Mucosa of stomach (tissue), 1 donor: ENCODE measurements around the gene DRD3.

Experiments used
- H3K27me3 ChIP-seq: one replicate; pipeline ENCODE4 v1.7.0; 2013; ENCODE audit warnings: mild to moderate bottlenecking, low read length; ENCODE audit not compliant: control insufficient read depth, insufficient read depth
- H3K36me3 ChIP-seq: one replicate; pipeline ENCODE4 v1.7.0; 2013; ENCODE audit warnings: low read length; ENCODE audit not compliant: control insufficient read depth, insufficient read depth
- H3K4me1 ChIP-seq: one replicate; pipeline ENCODE4 v1.7.0; 2013; ENCODE audit warnings: mild to moderate bottlenecking, low read length; ENCODE audit not compliant: control insufficient read depth, insufficient read depth
- H3K4me3 ChIP-seq: one replicate; pipeline ENCODE4 v1.7.0; 2013; ENCODE audit warnings: low read length
- H3K9ac ChIP-seq: one replicate; pipeline ENCODE4 v1.7.0; 2013; ENCODE audit warnings: mild to moderate bottlenecking, low read length, moderate library complexity
- H3K9me3 ChIP-seq: one replicate; pipeline ENCODE4 v1.7.0; 2013; ENCODE audit warnings: mild to moderate bottlenecking, low read length, moderate library complexity; ENCODE audit not compliant: control insufficient read depth
- donor health status: Pancreatic carcinoma.

Gene DRD3

DNA sequence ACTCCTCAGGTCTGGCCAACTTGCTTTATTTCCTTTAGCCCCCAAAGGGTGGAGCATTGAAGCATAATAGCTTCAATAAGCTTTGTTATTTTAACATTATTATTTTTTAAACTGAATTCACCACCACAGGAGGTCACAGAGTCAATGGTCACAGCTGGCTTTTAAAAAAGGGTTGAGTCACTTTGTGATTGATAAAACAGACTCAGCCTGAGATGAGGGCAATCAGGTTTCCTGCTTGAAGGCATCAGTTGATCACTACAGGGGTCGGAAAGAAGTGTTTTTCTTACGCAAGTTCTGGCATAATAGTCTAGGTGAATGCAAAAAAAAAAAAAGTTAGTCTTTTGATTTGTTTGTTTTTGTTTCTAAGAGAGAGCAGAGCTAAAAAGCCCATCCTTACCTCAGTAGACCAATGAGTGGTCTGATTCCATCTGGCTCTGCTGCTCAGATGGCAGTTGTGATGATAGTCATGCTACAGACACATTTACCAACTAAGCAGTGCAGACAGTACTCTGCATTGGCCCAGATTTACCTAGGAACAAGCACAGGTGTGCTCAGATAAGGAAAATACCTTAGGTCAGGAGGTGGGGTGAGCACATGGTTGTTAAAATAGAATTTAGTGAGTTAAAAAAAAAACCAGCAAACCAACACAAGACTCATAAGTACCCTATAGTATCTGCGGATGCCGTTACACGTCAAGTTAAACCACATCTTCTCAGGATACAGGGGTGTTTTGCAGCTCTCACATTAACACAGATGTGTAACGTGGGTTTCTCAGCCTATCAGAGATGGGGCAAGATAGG, 35.9 kb upstream of the DRD3 start:
- H3K27me3 ChIP-seq, result no peaks in the 10 kb centered on the region
- no peaks in the 10 kb centered on the region for H3K36me3 ChIP-seq
- H3K4me1 ChIP-seq, result no peaks in the 10 kb centered on the region
- no peak overlapping the region for H3K9ac ChIP-seq
- no peak overlapping the region for H3K4me3 ChIP-seq
- no peaks in the 10 kb centered on the region for H3K9me3 ChIP-seq

DNA sequence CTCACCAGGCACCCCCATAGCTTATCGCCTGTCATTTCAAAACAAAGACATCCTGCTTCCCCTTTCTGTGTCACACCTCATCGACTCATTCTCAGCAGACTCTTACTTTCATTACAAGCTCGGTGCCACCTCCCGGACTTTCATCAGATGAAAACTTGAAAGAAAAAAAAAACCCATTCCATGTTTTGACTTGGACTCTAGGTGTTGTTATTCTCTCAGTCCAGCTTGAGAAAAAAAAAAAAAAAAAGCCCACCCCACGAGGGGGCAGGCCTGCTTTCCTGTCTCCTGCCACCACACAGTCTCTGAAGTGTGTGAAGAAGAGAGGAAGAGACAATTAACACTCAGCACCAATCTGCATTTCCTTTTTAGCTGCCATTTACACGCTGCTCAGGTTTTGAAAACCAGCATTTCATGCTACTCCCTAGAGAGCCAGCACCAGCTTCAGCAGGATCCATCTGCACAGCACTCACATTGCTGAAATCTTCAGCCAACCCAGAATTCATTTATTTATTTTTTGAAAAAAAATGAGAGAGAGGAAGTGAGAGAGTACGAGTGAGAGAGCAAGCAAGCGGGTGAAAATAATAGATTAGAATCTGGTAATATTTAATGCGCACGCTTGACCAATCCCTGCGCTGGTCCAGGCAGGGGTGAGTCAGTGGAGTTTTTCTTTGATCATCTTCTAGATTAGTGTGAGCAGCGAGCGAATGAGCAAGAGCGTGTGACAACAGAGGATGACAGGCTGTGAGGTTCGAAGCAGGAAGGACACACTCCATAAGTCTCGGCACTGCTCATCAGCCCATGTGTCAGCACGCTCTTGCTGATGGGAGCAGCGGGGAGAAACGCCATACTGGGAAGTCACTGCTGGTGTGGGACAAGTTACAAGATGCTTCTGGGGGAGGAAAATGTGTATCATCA, 35.0 kb upstream of the DRD3 start:
- no peaks in the 10 kb centered on the region for H3K36me3 ChIP-seq
- H3K4me1 ChIP-seq, result no peaks in the 10 kb centered on the region
- no peak overlapping the region for H3K9ac ChIP-seq
- no peaks in the 10 kb centered on the region for H3K27me3 ChIP-seq
- H3K9me3 ChIP-seq, result no peaks in the 10 kb centered on the region
- no peak overlapping the region for H3K4me3 ChIP-seq

DNA sequence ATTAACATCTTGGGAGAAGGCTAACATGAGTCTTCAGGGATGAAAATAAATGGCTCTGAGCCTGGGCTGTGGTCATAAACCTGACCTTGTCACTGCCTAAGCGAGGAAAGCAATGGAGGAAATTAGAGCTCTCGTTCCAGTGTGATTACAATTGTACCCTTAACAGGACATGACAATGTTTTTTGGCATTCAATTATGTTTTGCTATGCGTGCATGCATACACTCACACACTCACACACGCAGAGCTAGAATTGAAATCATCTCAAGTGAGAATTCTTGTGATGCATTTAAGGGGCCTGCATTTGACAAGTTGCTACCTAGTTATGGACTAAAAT, 34.4 kb upstream of the DRD3 start:
- Histone ChIP-seq H3K9me3 (no peaks in the 10 kb centered on the region), H3K4me1 (no peaks in the 10 kb centered on the region), H3K36me3 (no peaks in the 10 kb centered on the region), H3K27me3 (no peaks in the 10 kb centered on the region), H3K4me3 (no peak overlapping the region), H3K9ac (no peak overlapping the region)

DNA sequence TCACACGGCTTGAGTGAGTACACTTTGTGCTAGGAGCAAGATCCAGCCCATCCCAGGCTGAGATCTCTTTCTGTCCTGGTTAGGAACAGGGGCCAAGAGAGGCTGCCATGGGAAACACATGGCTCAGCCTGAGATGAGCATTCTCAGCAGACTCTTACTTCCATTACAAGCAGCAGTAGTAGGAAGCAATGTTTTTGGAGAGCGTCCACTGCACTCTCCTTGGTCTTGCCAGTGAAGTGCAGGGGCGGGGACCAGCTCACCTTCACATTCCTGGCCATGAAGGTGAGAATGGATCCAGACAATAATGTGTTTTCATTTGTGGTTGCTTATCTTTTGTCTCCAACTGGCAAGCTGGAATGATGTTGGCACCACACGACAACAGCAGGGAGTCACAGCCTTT, 33.8 kb upstream of the DRD3 start:
- Histone ChIP-seq H3K4me3 (no peak overlapping the region), H3K27me3 (no peaks in the 10 kb centered on the region), H3K9ac (no peak overlapping the region), H3K4me1 (no peaks in the 10 kb centered on the region), H3K9me3 (no peaks in the 10 kb centered on the region), H3K36me3 (no peaks in the 10 kb centered on the region)

DNA sequence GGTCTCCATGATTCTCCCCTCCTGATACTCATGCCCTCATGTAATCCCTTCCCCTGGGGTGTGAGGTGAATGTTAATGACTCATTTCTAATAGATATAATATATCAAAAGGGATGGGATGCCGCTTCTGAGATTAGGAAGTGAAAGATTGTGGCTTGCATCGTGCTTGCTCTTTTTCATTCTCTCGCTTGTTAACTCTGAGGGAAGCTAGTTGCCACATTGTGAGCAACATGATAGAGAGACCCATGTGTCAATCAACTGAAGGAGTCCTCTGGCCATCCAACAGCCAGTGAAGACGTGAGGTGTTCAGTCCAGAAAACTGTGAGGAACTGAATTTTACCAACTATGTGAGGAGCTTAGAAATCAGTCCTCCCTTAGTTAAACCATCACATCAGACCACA, 28.9 kb upstream of the DRD3 start:
- Histone ChIP-seq H3K9ac (no peak overlapping the region), H3K27me3 (no peaks in the 10 kb centered on the region), H3K4me1 (no peaks in the 10 kb centered on the region), H3K36me3 (no peaks in the 10 kb centered on the region), H3K4me3 (no peak overlapping the region), H3K9me3 (no peaks in the 10 kb centered on the region)

DNA sequence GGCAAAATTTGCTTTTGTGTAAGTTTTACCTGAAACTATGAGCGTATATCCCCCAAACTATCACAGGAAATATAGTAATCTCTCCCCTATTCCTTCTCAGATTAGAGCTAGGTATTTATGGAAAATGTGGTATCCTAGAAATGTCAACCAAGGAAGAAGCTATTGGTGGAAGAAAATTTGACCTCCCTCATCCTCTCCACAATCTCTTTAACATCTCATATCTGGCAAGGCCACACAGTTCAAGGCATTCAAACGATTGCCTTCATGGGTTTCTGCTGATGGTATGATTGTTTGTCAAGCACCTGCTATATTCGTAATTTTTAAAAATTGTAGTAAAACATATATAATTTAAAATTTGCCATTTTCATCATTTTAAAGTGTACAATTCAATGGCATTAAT, 27.5 kb upstream of the DRD3 start:
- no peak overlapping the region for H3K4me3 ChIP-seq
- H3K9ac ChIP-seq, result no peak overlapping the region
- no peaks in the 10 kb centered on the region for H3K9me3 ChIP-seq
- no peaks in the 10 kb centered on the region for H3K27me3 ChIP-seq
- no peaks in the 10 kb centered on the region for H3K4me1 ChIP-seq
- no peaks in the 10 kb centered on the region for H3K36me3 ChIP-seq

DNA sequence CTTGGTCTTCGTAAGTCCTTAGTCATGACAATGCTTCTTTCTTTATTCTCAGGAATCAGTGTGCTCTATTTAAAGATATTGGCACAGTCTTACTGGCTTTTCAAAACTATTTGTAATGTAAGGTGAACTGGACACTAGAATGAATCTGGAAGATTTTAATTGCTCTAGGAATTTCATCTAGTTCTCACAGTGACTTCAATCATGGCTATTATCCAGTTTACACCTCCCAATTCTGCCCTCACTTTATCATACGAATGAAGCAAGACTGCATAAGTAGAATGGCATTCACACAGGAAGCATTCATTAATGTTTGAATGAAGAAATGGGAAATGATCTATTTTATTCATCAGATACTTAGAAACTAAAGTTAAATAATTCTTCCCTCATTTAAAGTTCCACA, 26.7 kb upstream of the DRD3 start:
- H3K9ac ChIP-seq, result no peak overlapping the region
- H3K9me3 ChIP-seq, result no peaks in the 10 kb centered on the region
- no peaks in the 10 kb centered on the region for H3K36me3 ChIP-seq
- no peaks in the 10 kb centered on the region for H3K4me1 ChIP-seq
- H3K4me3 ChIP-seq, result no peak overlapping the region
- H3K27me3 ChIP-seq, result no peaks in the 10 kb centered on the region

DNA sequence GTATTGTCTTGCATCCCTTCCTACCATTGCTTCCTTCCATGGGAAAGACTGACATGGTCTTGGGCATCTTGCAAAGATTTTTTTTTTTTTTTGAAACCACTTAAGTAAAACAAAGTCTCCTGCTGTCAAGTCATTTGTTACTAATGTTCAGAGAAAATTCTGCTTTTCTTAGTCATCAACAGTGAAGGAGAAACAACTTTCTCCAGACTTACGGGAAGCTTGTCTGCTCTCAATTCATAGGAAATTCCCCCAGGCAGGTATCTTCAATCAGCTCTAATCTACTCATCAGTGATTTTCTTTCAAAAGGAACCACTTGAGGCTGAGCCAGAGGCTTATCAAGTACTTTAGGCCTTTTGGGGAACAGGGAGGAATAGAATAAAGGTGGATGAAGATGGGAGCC, 15.9 kb upstream of the DRD3 start:
- H3K9ac ChIP-seq, result no peak overlapping the region
- H3K36me3 ChIP-seq, result no peaks in the 10 kb centered on the region
- no peaks in the 10 kb centered on the region for H3K4me1 ChIP-seq
- no peak overlapping the region for H3K4me3 ChIP-seq
- no peaks in the 10 kb centered on the region for H3K9me3 ChIP-seq
- no peaks in the 10 kb centered on the region for H3K27me3 ChIP-seq

DNA sequence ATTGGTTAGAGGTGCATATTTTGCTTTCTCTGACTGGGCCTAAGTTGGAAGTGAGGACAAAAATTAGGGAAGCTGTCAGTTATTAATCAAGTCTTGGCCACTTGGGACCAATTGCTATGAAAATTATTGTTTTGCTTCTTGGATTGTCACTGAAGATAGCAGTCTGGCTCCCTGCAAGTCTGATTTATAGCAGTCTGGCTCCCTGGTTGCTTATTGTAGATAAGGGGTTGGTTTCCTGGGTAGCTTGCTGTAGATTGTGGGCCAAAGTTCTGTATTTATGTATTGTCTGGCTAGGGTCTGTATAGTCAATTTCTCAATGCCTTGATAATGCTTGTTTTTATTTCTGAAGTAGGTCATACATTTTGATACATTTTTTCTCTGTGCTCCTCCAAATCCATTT, 13.3 kb upstream of the DRD3 start:
- H3K36me3 ChIP-seq, result no peaks in the 10 kb centered on the region
- no peak overlapping the region for H3K9ac ChIP-seq
- H3K4me3 ChIP-seq, result no peak overlapping the region
- no peaks in the 10 kb centered on the region for H3K4me1 ChIP-seq
- H3K27me3 ChIP-seq, result no peaks in the 10 kb centered on the region
- H3K9me3 ChIP-seq, result no peaks in the 10 kb centered on the region

DNA sequence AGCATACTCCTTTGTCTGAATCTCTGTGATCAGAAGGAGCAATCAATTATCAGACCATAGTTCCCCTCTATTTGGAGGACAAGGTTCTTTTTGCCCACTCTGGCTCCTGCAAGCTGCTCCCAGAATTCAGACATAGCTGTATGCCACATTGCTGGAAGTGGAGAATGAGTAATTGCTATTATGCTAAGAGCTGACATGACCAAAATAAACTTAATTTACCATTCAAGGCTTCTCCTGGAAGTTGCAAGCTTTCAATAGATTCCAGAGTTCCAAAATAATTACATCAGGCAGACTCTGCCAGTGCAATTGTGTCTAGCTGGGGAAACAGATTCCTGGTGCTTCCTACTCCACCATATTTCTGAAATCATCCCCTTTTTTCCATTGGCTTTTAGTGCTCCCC, 7.6 kb upstream of the DRD3 start:
- H3K4me3 ChIP-seq, result no peak overlapping the region
- H3K9me3 ChIP-seq, result no peaks in the 10 kb centered on the region
- H3K4me1 ChIP-seq, result no peaks in the 10 kb centered on the region
- no peaks in the 10 kb centered on the region for H3K27me3 ChIP-seq
- no peaks in the 10 kb centered on the region for H3K36me3 ChIP-seq
- H3K9ac ChIP-seq, result no peak overlapping the region

DNA sequence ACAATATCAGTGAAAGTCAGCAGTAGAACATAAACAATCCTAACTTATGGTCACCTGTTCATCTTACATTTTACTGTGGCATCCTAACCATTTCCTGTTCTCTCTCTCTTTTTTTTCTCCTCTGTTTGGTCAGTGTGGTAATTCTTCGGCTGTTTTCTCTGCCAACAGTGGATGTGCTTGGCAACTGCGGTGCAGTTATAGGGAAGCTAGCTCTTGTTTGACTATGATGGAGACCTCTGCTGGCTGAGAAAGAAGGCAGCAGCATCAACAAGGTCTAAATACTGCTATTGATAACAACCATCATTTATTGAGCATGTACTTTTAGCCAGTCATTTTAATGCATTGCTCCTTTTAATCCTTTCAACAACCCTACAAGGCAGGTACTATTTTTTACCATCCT, 723 bp upstream of the DRD3 start:
- H3K36me3 ChIP-seq, result no peaks in the 10 kb centered on the region
- H3K9me3 ChIP-seq, result no peaks in the 10 kb centered on the region
- H3K9ac ChIP-seq, result no peak overlapping the region
- no peak overlapping the region for H3K4me3 ChIP-seq
- no peaks in the 10 kb centered on the region for H3K27me3 ChIP-seq
- no peaks in the 10 kb centered on the region for H3K4me1 ChIP-seq

DNA sequence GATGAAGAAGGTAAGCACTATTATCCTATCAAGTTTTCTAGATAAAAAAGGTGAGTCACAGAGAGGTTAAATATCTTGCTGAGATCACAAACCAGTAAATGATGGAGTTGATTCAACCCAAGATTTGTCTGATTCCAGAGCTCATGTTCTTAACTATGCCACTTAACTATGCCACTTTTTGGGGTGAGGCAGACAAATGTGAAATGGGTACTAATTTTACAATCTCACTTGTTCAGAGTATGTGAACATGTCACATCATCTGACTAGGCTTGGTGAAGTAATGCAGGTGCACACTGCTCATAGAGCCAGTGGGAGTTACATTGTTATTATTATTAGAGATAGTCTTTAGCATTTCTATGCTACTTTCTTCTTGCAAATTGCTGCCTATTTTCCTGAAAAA, 2.0 kb downstream of the DRD3 start:
- Histone ChIP-seq H3K4me1 (no peaks in the 10 kb centered on the region), H3K4me3 (no peak overlapping the region), H3K9ac (no peak overlapping the region), H3K27me3 (no peaks in the 10 kb centered on the region), H3K9me3 (no peaks in the 10 kb centered on the region), H3K36me3 (no peaks in the 10 kb centered on the region)
